Suprapubic skin (tissue), 4 donors: ENCODE results near the gene CD44. TPM values are rescaled to one million over a fixed set of nuclear protein-coding genes. Genes with fewer than 3 reads are reported as not detected.
A peak's percentile ranks its signal among the peaks of the same experiment; 100 is the strongest.

Experiments used
- DNase-seq, 2 donors: peaks; one replicate each; pipeline ENCODE4 v3.0.0-alpha.2; 2019; ENCODE audit warnings: low spot score in 2 of 2
- H3K27ac ChIP-seq: fragments of 200-600 bp; sonication (generic); one replicate; pipeline ENCODE4 v1.5.1; 2019
- H3K27me3 ChIP-seq: fragments of 200-600 bp; sonication (generic); one replicate; pipeline ENCODE4 v1.5.1; 2019
- H3K36me3 ChIP-seq: fragments of 200-600 bp; sonication (generic); one replicate; pipeline ENCODE4 v1.5.1; 2019
- H3K4me1 ChIP-seq: fragments of 200-600 bp; sonication (generic); one replicate; pipeline ENCODE4 v1.5.1; 2019
- H3K4me3 ChIP-seq: fragments of 200-600 bp; sonication (generic); one replicate; pipeline ENCODE4 v1.5.1; 2019; ENCODE audit warnings: mild to moderate bottlenecking
- H3K9me3 ChIP-seq: fragments of 200-600 bp; sonication (generic); one replicate; pipeline ENCODE4 v1.5.1; 2019
- CTCF ChIP-seq, 2 donors: fragments of 200-600 bp in 1 of 2; fragments of 450-650 bp in 1 of 2; sonication (generic) in 1 of 2; IDR thresholded peaks; one replicate each; pipeline ENCODE4 v1.5.1; 2016 to 2019; ENCODE audit warnings: antibody characterized with exemption in 2 of 2, mild to moderate bottlenecking in 1 of 2, moderate library complexity in 1 of 2
- EP300 ChIP-seq: sonication (generic); formaldehyde crosslinking; IDR thresholded peaks from one replicate; pipeline ENCODE4 v1.6.1; 2017; ENCODE audit warnings: antibody characterized with exemption
- POLR2A ChIP-seq, 2 donors: fragments of 450-650 bp; IDR thresholded peaks; one replicate each; pipeline ENCODE4 v1.6.1; 2017; ENCODE audit warnings: antibody characterized with exemption in 2 of 2, mild to moderate bottlenecking in 2 of 2, moderate library complexity in 2 of 2
- POLR2AphosphoS5 ChIP-seq, 3 donors: sonication (generic); formaldehyde crosslinking; IDR thresholded peaks; one replicate each; pipeline ENCODE4 v1.6.1; 2017; ENCODE audit warnings: antibody characterized with exemption in 3 of 3
- WGBS: methylation state at CpG from one replicate; pipeline ENCODE4 v1.1.5; 2018; 5-methylcytosine and 5-hydroxymethylcytosine counted together
- total RNA-seq, 4 donors: library from RNA; depleted of rRNA; stranded (reverse); fragments of >200 nt; gene quantifications; one replicate each; pipeline ENCODE4 v1.1.0, GENCODE V29; 2016

The CD44 gene
- total RNA-seq, 4 donors from 2014 or later: 1,361 to 2,207 (median 1,502) TPM

- Histone ChIP-seq H3K36me3 (no peaks in the 10 kb centered on the region), H3K9me3 (no peaks in the 10 kb centered on the region), H3K27me3 (no peaks in the 10 kb centered on the region), H3K27ac (peak overlapping the region; percentile 69), H3K4me1 (peaks cover 10% of the 10 kb centered on the region), H3K4me3 (no peak overlapping the region)
- 78% methylated on average over 1 of the region's 1 CpG for WGBS
- no peak for DNase-seq
- TF ChIP-seq POLR2A (IDR thresholded peaks at IDR 0.05) (no peak), CTCF (IDR thresholded peaks at IDR 0.05) (no peak), POLR2AphosphoS5 (IDR thresholded peaks at IDR 0.05) (no peak), EP300 (no peak)
Measured at GRCh38 chr11:35245786-35246185, 106.8 kb downstream of the CD44 start.

- no peak for DNase-seq
- WGBS: 42% methylated on average over 2 of the region's 2 CpGs
- no peaks in the 10 kb centered on the region for H3K9me3 ChIP-seq
Measured at GRCh38 chr11:35246745-35247144, 107.8 kb downstream of the CD44 start.

GRCh38 chr11:35247428-35247827 is 108.5 kb downstream of the CD44 start:
- WGBS: 82% methylated on average over 3 of the region's 3 CpGs
- H3K9me3 ChIP-seq: no peaks in the 10 kb centered on the region
- H3K4me3 ChIP-seq: no peak overlapping the region
- TF ChIP-seq EP300: no peak
- H3K36me3 ChIP-seq: no peaks in the 10 kb centered on the region
- peaks cover 10% of the 10 kb centered on the region for H3K4me1 ChIP-seq
- no peaks in the 10 kb centered on the region for H3K27me3 ChIP-seq
- peak overlapping the region; percentile 54 for H3K27ac ChIP-seq
- DNase-seq: no peak

More at GRCh38 chr11:35246745-35247144, 107.8 kb downstream of the CD44 start:
- no peak for TF ChIP-seq CTCF (IDR thresholded peaks at IDR 0.05)
- TF ChIP-seq POLR2AphosphoS5 (IDR thresholded peaks at IDR 0.05): peak in 2 of 3 donors; percentile 47 to 65
- peak overlapping the region; percentile 69 for H3K27ac ChIP-seq
- no peaks in the 10 kb centered on the region for H3K27me3 ChIP-seq
- peaks cover 10% of the 10 kb centered on the region for H3K4me1 ChIP-seq
- no peak overlapping the region for H3K4me3 ChIP-seq
- no peaks in the 10 kb centered on the region for H3K36me3 ChIP-seq

GRCh38 chr11:35247863-35248262 is 108.9 kb downstream of the CD44 start:
- no peak overlapping the region for H3K4me3 ChIP-seq
- H3K9me3 ChIP-seq: no peaks in the 10 kb centered on the region
- no peak for DNase-seq
- H3K4me1 ChIP-seq: peaks cover 10% of the 10 kb centered on the region
- WGBS: 84% methylated on average over 3 of the region's 3 CpGs
- H3K36me3 ChIP-seq: no peaks in the 10 kb centered on the region
- TF ChIP-seq POLR2AphosphoS5 (IDR thresholded peaks at IDR 0.05) (no peak), CTCF (IDR thresholded peaks at IDR 0.05) (no peak), POLR2A (IDR thresholded peaks at IDR 0.05) (no peak)
- H3K27me3 ChIP-seq: no peaks in the 10 kb centered on the region
- H3K27ac ChIP-seq: peak overlapping the region; percentile 54

- DNase-seq: no peak
- Histone ChIP-seq H3K27ac (no peak overlapping the region), H3K36me3 (no peaks in the 10 kb centered on the region), H3K4me1 (peaks cover 10% of the 10 kb centered on the region), H3K4me3 (no peak overlapping the region), H3K27me3 (no peaks in the 10 kb centered on the region), H3K9me3 (no peaks in the 10 kb centered on the region)
- 52% methylated on average over 4 of the region's 4 CpGs for WGBS
- TF ChIP-seq EP300 (no peak), POLR2A (IDR thresholded peaks at IDR 0.05) (no peak), CTCF (IDR thresholded peaks at IDR 0.05) (no peak), POLR2AphosphoS5 (IDR thresholded peaks at IDR 0.05) (no peak)
Measured at GRCh38 chr11:35248558-35249323, 109.8 kb downstream of the CD44 start.
